ENCODE data around the gene ZC3H12D. TPM values are rescaled to one million over a fixed set of nuclear protein-coding genes. Genes with fewer than 3 reads are reported as not detected.

ZC3H12D gene
- total and polyA plus RNA-seq, 2 of the 8 experiments (the other 6 are each of a cell fraction or from before 2014, with no cell fraction given), result 0.05 to 0.07 TPM

- Histone ChIP-seq H3K56ac (replicated peaks; ENCODE audit: insufficient read length, low read depth, low read length) (no peak overlapping the region), H2BK120ac (replicated peaks; ENCODE audit: low read depth, low read length) (no peak overlapping the region), H3K9me3 (ENCODE audit: insufficient read depth in 2 of 2, low read depth in 1 of 2, low read length in 1 of 2) (no peaks in the 10 kb centered on the region), H4K8ac (ENCODE audit: extremely low read depth, insufficient read depth, low read length) (no peak overlapping the region), H3K4ac (replicated peaks; ENCODE audit: insufficient read length, low read depth, low read length) (no peak overlapping the region), H3K79me1 (ENCODE audit: low read depth, low read length) (no peaks in the 10 kb centered on the region), H3K27me3 (replicated peaks in 1 of 4; ENCODE audit: control insufficient read depth in 3 of 4, extremely low read depth in 1 of 4, insufficient read depth in 3 of 4, low read length in 3 of 4) (no peaks in the 10 kb centered on the region), H2BK20ac (ENCODE audit: low read length) (no peak overlapping the region), H3K36me3 (ENCODE audit: control insufficient read depth in 2 of 4, insufficient read depth in 4 of 4, low read length in 3 of 4) (no peaks in the 10 kb centered on the region), H3K18ac (ENCODE audit: extremely low read depth, low read length) (no peak overlapping the region), H3K14ac (ENCODE audit: insufficient read length) (no peak overlapping the region), H2BK12ac (ENCODE audit: low read depth, low read length) (no peak overlapping the region), H3K9ac (replicated peaks in 1 of 4; ENCODE audit: extremely low read depth in 1 of 4, low read depth in 3 of 4, low read length in 3 of 4) (no peak overlapping the region), H3K23me2 (ENCODE audit: low read depth, low read length) (no peaks in the 10 kb centered on the region), H2AK5ac (ENCODE audit: low read depth, low read length) (no peak overlapping the region), H3K4me3 (ENCODE audit: extremely low read depth in 1 of 4, insufficient read depth in 2 of 4, low read depth in 3 of 4, low read length in 4 of 4) (no peak overlapping the region), H2BK5ac (ENCODE audit: low read depth, low read length) (no peak overlapping the region), H3K27ac (ENCODE audit: low read depth, low read length) (no peak overlapping the region), H2AFZ (ENCODE audit: low read length) (no peak overlapping the region), H3K79me2 (ENCODE audit: control insufficient read depth in 1 of 2, insufficient read depth in 2 of 2, low read length in 2 of 2) (no peaks in the 10 kb centered on the region), H3K23ac (ENCODE audit: insufficient read length) (no peak overlapping the region), H4K5ac (ENCODE audit: insufficient read length, low read depth, low read length) (no peak overlapping the region), H4K91ac (replicated peaks; ENCODE audit: insufficient read length, low read length) (no peak overlapping the region), H4K20me1 (replicated peaks in 1 of 2; ENCODE audit: control insufficient read depth in 1 of 2, insufficient read depth in 2 of 2, low read length in 2 of 2) (no peaks in the 10 kb centered on the region), H2BK15ac (ENCODE audit: low read length) (no peak overlapping the region), H3K4me1 (replicated peaks in 1 of 4; ENCODE audit: control insufficient read depth in 3 of 4, insufficient read depth in 4 of 4, low read length in 3 of 4) (no peaks in the 10 kb centered on the region), H3K4me2 (ENCODE audit: insufficient read depth in 1 of 2, low read depth in 2 of 2, low read length in 2 of 2) (no peak overlapping the region)
- no peak for DNase-seq (ENCODE audit: low read depth in 1 of 2, low spot score in 2 of 2)
- no peak for FAIRE-seq
- ChIA-PET CTCF (ENCODE audit: partially characterized antibody) (interaction anchor here (1.0 to 1.2 kb wide), 3 partner anchors 13 to 23 kb away, joined by 3 read pairs; no protein-coding TSS in a partner anchor), POLR2A (ENCODE audit: partially characterized antibody) (no interaction called here)
- 78% methylated on average over 4 of the region's 4 CpGs; no CpG with 5 or more reads in 1 of the 2 experiments for WGBS, 2 experiments (ENCODE audit: extremely low coverage in 1 of 2, insufficient coverage in 1 of 2, insufficient read length in 1 of 2, insufficient replicate concordance in 2 of 2, low coverage in 1 of 2, low lambda C conversion rate in 2 of 2, missing lambda C conversion rate in 1 of 2)
- TF ChIP-seq KDM1A (IDR thresholded peaks at IDR 0.05; ENCODE audit: borderline replicate concordance, low read length) (no peak), EGR1 (IDR thresholded peaks at IDR 0.05; ENCODE audit: borderline replicate concordance, low read depth, low read length) (no peak), HDAC2 (IDR thresholded peaks at IDR 0.05; ENCODE audit: borderline replicate concordance in 1 of 2, low read depth in 2 of 2, low read length in 2 of 2) (no peak)
Measured at GRCh38 chr6:149463781-149464180, 21.0 kb downstream of the ZC3H12D start.
